Fibroblast of villous mesenchyme (primary cell): ENCODE measurements around the gene OSBP2. TPM values are rescaled to one million over a fixed set of nuclear protein-coding genes. Genes with fewer than 3 reads are reported as not detected.

Source experiments
- DNase-seq: peaks from one replicate; pipeline ENCODE4 v3.0.0-alpha.2; 2010; ENCODE audit warnings: low read depth
- H3K4me3 ChIP-seq: 2 replicates; pipeline ENCODE4 v1.5.1; 2011; ENCODE audit warnings: low read depth, mild to moderate bottlenecking, low read length
- small RNA-seq: library from RNA; depleted of rRNA; stranded (forward); fragments of <200 nt; gene quantifications from one replicate; pipeline ENCODE3, GENCODE V24; 2012
- total RNA-seq: library from RNA; depleted of rRNA; stranded (reverse); fragments of >200 nt; gene quantifications from 2 replicates; pipeline ENCODE4 v1.2.3, GENCODE V29; 2012
- TF ChIP-seq, protein P1 (sequence below): IDR thresholded peaks from 2 replicates; pipeline ENCODE4 v1.5.1; 2012; ENCODE audit warnings: low read depth, mild to moderate bottlenecking, low read length; ENCODE audit not compliant: insufficient read depth

Gene OSBP2
- total RNA-seq, 1 donor = 0.43 TPM

GRCh38 chr22:30949934-30950660 is 255.4 kb downstream of the OSBP2 start:
- TF ChIP-seq, protein P1, sequence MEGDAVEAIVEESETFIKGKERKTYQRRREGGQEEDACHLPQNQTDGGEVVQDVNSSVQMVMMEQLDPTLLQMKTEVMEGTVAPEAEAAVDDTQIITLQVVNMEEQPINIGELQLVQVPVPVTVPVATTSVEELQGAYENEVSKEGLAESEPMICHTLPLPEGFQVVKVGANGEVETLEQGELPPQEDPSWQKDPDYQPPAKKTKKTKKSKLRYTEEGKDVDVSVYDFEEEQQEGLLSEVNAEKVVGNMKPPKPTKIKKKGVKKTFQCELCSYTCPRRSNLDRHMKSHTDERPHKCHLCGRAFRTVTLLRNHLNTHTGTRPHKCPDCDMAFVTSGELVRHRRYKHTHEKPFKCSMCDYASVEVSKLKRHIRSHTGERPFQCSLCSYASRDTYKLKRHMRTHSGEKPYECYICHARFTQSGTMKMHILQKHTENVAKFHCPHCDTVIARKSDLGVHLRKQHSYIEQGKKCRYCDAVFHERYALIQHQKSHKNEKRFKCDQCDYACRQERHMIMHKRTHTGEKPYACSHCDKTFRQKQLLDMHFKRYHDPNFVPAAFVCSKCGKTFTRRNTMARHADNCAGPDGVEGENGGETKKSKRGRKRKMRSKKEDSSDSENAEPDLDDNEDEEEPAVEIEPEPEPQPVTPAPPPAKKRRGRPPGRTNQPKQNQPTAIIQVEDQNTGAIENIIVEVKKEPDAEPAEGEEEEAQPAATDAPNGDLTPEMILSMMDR = no peak
- DNase-seq = no peak
- H3K4me3 ChIP-seq = no peak overlapping the region

- no peak for DNase-seq
- H3K4me3 ChIP-seq = no peak overlapping the region
- TF ChIP-seq, protein P1 = no peak
These were observed 258.5 kb downstream of the OSBP2 start for GRCh38 chr22:30953206-30953605.

DNA sequence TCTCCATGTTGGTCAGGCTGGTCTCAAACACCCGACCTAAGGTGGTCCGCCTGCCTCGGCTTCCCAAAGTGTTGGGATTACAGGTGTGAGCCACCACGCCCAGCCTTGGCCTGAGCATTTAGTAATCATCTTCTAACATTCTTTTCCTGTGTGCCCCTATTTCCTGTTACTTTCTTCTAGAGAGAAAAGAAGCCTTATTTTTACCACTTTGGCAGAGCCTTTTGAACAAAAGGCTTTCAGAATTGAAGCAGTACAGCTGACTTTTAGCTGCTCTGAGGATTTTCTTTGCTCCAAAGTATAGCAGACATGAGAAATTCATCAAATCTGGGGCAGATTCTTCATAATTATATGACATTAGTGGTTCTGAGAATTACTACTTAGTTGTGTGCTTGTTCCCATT is 260.5 kb downstream of the OSBP2 start:
- TF ChIP-seq, protein P1 = no peak
- DNase-seq = no peak
- H3K4me3 ChIP-seq = no peak overlapping the region

Small RNA genes lying within 50 kb of the gene (small RNA-seq; reads per million reads assigned to genes)
- gene MIR3200 = 2.6 reads per million, percentile 63 among the genes with 10 or more reads in this experiment

Other genes with a start within 250 kb of the OSBP2 start
- not detected in 2 replicates for gene SEC14L3, start 222.9 kb upstream of the OSBP2 start, total RNA-seq
- gene SEC14L4, start 189.2 kb upstream of the OSBP2 start, total RNA-seq = under 0.01 TPM in 2 replicates
- under 0.01 TPM in 1 of 2 replicates, not detected in the other for gene SEC14L6, start 148.1 kb upstream of the OSBP2 start, total RNA-seq
- not detected in 2 replicates for gene GAL3ST1, start 120.2 kb upstream of the OSBP2 start, total RNA-seq
- gene PES1, start 103.0 kb upstream of the OSBP2 start, total RNA-seq = 51.4 and 57.3 TPM in 2 replicates
- 3.9 and 7.4 TPM in 2 replicates for gene TCN2, start 87.7 kb upstream of the OSBP2 start, total RNA-seq
- gene SLC35E4, start 59.1 kb upstream of the OSBP2 start, total RNA-seq = 8.2 and 9.3 TPM in 2 replicates
- gene DUSP18, start 27.0 kb upstream of the OSBP2 start, total RNA-seq = 5.5 and 10.4 TPM in 2 replicates